Measurements from ENCODE around the gene ATP8A2.

DNA sequence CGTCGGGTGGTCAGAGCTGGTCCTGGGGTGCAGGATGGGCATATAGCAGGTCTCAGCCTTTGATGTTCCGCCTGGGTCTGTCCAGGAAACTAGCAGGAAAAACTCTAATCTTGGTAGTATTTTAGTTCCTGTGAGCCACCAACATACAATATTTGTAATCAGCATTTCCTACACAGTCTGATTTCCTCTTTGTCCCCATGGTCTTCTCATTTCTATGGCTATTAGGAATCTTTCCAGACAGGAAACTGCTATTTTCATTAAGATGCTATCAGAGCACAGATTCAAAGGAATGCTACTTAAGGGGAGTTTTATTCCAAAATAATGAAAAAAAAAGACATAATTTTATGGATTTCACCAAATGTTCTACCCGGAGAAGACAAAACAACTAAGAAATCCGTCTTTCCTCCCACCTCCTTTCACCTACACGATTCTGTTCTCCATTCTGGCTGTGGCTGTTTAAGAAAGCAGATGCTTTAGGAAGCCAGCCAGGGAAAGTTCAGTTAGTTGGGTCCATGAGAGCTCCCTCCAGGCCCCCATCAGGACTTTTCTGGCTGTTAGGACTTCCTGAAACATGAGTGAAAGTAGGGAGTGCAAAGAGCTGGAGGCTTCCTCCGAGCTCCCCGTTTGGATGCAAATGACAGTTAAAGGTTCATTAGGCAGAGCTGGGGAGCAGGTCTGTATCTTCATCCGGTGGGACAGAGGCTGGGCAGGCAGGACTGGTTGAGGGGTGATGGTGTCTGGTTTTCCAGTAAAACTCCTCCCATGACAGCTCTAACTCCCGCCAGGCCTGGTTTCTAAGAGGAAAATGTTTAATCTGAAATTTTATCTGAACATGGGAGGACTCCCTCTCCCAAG lies 643.7 kb downstream of the ATP8A2 start:
- TF ChIP-seq, protein P1, sequence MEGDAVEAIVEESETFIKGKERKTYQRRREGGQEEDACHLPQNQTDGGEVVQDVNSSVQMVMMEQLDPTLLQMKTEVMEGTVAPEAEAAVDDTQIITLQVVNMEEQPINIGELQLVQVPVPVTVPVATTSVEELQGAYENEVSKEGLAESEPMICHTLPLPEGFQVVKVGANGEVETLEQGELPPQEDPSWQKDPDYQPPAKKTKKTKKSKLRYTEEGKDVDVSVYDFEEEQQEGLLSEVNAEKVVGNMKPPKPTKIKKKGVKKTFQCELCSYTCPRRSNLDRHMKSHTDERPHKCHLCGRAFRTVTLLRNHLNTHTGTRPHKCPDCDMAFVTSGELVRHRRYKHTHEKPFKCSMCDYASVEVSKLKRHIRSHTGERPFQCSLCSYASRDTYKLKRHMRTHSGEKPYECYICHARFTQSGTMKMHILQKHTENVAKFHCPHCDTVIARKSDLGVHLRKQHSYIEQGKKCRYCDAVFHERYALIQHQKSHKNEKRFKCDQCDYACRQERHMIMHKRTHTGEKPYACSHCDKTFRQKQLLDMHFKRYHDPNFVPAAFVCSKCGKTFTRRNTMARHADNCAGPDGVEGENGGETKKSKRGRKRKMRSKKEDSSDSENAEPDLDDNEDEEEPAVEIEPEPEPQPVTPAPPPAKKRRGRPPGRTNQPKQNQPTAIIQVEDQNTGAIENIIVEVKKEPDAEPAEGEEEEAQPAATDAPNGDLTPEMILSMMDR (IDR thresholded peaks at IDR 0.05): no peak
- TF ChIP-seq POLR2A (IDR thresholded peaks at IDR 0.05): no peak

All from testis (tissue), 2 donors.